ENCODE results near the gene ALLC. TPM values are rescaled to one million over a fixed set of nuclear protein-coding genes. Genes with fewer than 3 reads are reported as not detected.
A peak's percentile ranks its signal among the peaks of the same experiment; 100 is the strongest.

ALLC gene
- total and polyA plus RNA-seq, 4 donors, result 0.09 to 1.4 (median 0.74) TPM

DNA sequence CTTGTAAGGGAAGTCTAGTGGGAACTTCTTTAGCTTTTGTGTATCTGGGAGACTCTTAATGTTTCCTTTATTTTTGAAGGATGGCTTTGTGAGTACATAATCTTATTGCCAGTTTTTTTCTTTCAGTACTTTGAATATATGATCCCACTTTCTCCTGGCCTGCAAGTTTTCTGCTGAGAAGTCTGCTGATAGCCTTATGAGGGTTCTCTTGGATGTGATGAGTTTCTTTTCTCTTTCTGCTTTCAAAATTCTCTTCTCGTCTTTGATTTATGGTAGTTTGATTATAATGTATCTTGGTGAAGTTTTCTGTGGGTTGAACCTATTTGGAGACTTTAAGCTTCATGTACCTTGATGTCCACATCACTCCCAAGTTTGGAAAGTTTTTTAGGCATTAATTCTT lies 35.0 kb upstream of the ALLC start:
- no peaks in the 10 kb centered on the region for H3K27me3 ChIP-seq (ENCODE audit: control insufficient read depth in 4 of 4, insufficient read depth in 4 of 4, low read length in 3 of 4)
- H3K4me3 ChIP-seq (ENCODE audit: low read depth in 1 of 3, low read length in 3 of 3), result no peak overlapping the region
- no peaks in the 10 kb centered on the region for H3K4me1 ChIP-seq (ENCODE audit: control insufficient read depth in 4 of 4, insufficient read depth in 4 of 4, low read length in 3 of 4)
- no peaks in the 10 kb centered on the region for H3K36me3 ChIP-seq (ENCODE audit: control insufficient read depth in 4 of 4, insufficient read depth in 3 of 4, low read depth in 1 of 4, low read length in 3 of 4)
- H3K9ac ChIP-seq (ENCODE audit: low read depth in 1 of 2, low read length in 2 of 2), result no peak overlapping the region
- WGBS, result 80% methylated on average over 1 of the region's 1 CpG
- TF ChIP-seq, protein P1, sequence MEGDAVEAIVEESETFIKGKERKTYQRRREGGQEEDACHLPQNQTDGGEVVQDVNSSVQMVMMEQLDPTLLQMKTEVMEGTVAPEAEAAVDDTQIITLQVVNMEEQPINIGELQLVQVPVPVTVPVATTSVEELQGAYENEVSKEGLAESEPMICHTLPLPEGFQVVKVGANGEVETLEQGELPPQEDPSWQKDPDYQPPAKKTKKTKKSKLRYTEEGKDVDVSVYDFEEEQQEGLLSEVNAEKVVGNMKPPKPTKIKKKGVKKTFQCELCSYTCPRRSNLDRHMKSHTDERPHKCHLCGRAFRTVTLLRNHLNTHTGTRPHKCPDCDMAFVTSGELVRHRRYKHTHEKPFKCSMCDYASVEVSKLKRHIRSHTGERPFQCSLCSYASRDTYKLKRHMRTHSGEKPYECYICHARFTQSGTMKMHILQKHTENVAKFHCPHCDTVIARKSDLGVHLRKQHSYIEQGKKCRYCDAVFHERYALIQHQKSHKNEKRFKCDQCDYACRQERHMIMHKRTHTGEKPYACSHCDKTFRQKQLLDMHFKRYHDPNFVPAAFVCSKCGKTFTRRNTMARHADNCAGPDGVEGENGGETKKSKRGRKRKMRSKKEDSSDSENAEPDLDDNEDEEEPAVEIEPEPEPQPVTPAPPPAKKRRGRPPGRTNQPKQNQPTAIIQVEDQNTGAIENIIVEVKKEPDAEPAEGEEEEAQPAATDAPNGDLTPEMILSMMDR (IDR thresholded peaks at IDR 0.05; ENCODE audit: low read depth, low read length, missing input control), result no peak
- no peak for TF ChIP-seq HNF4A (conservative IDR thresholded peaks at IDR 0.05)
- no peak for TF ChIP-seq HNF4G (IDR thresholded peaks at IDR 0.05)
- TF ChIP-seq GABPA (IDR thresholded peaks at IDR 0.05 in 1 of 2, conservative IDR thresholded peaks at IDR 0.05 in 1 of 2), result no peak
- no peak for TF ChIP-seq FOXA2 (IDR thresholded peaks at IDR 0.05)
- no peak for TF ChIP-seq RXRA (IDR thresholded peaks at IDR 0.05)
- TF ChIP-seq RAD21 (IDR thresholded peaks at IDR 0.05), result no peak
- TF ChIP-seq JUND (IDR thresholded peaks at IDR 0.05), result no peak
- no peak for TF ChIP-seq SP1 (IDR thresholded peaks at IDR 0.05)
- TF ChIP-seq, protein P2, sequence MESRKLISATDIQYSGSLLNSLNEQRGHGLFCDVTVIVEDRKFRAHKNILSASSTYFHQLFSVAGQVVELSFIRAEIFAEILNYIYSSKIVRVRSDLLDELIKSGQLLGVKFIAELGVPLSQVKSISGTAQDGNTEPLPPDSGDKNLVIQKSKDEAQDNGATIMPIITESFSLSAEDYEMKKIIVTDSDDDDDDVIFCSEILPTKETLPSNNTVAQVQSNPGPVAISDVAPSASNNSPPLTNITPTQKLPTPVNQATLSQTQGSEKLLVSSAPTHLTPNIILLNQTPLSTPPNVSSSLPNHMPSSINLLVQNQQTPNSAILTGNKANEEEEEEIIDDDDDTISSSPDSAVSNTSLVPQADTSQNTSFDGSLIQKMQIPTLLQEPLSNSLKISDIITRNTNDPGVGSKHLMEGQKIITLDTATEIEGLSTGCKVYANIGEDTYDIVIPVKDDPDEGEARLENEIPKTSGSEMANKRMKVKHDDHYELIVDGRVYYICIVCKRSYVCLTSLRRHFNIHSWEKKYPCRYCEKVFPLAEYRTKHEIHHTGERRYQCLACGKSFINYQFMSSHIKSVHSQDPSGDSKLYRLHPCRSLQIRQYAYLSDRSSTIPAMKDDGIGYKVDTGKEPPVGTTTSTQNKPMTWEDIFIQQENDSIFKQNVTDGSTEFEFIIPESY (IDR thresholded peaks at IDR 0.05), result no peak
- TF ChIP-seq YY1 (IDR thresholded peaks at IDR 0.05), result no peak
- no peak for TF ChIP-seq NR2F2 (IDR thresholded peaks at IDR 0.05)
- no peak for TF ChIP-seq TAF1 (conservative IDR thresholded peaks at IDR 0.05)
- no peak for TF ChIP-seq MAX (IDR thresholded peaks at IDR 0.05)
- no peak overlapping the region for H3K27ac ChIP-seq (ENCODE audit: low read depth in 1 of 2, low read length in 2 of 2)
- no peaks in the 10 kb centered on the region for H3K9me3 ChIP-seq (ENCODE audit: control insufficient read depth in 4 of 4, low read length in 3 of 4)
- DNase-seq (ENCODE audit: low spot score), result no peak

GRCh38 chr2:3624059-3624794 lies 33.8 kb upstream of the ALLC start:
- no peak for DNase-seq (ENCODE audit: low spot score)
- Histone ChIP-seq H3K27me3 (ENCODE audit: control insufficient read depth in 4 of 4, insufficient read depth in 4 of 4, low read length in 3 of 4) (no peaks in the 10 kb centered on the region), H3K27ac (ENCODE audit: low read depth in 1 of 2, low read length in 2 of 2) (peak overlapping the region in 1 of 2 donors; percentile 25), H3K4me3 (ENCODE audit: low read depth in 1 of 3, low read length in 3 of 3) (no peak overlapping the region), H3K4me1 (ENCODE audit: control insufficient read depth in 4 of 4, insufficient read depth in 4 of 4, low read length in 3 of 4) (no peaks in the 10 kb centered on the region), H3K36me3 (ENCODE audit: control insufficient read depth in 4 of 4, insufficient read depth in 3 of 4, low read depth in 1 of 4, low read length in 3 of 4) (no peaks in the 10 kb centered on the region), H3K9me3 (ENCODE audit: control insufficient read depth in 4 of 4, low read length in 3 of 4) (no peaks in the 10 kb centered on the region), H3K9ac (ENCODE audit: low read depth in 1 of 2, low read length in 2 of 2) (no peak overlapping the region)
- TF ChIP-seq HNF4G (IDR thresholded peaks at IDR 0.05), result no peak
- WGBS, result 84% methylated on average over 4 of the region's 4 CpGs

DNA sequence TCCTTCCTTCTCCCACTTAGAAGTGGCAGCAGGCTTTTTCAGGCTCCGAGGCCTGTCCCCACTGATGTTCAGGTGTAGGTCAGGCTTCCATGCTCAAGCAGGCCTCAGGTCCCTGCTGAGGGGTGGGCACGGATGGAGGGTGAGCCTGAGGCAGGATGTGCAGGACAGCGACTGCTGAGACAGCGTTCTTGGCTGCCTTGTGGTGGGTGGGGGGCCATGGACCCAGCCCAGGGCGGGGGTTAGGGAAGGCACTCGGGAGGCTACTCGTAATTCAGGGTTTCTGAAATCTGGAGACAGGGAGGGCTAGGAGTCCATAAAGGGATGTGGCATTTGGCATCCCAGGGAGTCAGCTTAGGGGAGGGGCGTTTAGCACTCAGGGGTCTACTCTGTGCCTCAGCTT lies 32.8 kb upstream of the ALLC start:
- DNase-seq (ENCODE audit: low spot score), result no peak
- H3K27ac ChIP-seq (ENCODE audit: low read depth in 1 of 2, low read length in 2 of 2), result peak overlapping the region; percentile 25 to 40
- no peaks in the 10 kb centered on the region for H3K36me3 ChIP-seq (ENCODE audit: control insufficient read depth in 4 of 4, insufficient read depth in 3 of 4, low read depth in 1 of 4, low read length in 3 of 4)
- H3K9ac ChIP-seq (ENCODE audit: low read depth in 1 of 2, low read length in 2 of 2), result no peak overlapping the region
- H3K4me3 ChIP-seq (ENCODE audit: low read depth in 1 of 3, low read length in 3 of 3), result no peak overlapping the region
- WGBS, result 90% methylated on average over 8 of the region's 8 CpGs
- H3K27me3 ChIP-seq (ENCODE audit: control insufficient read depth in 4 of 4, insufficient read depth in 4 of 4, low read length in 3 of 4), result no peaks in the 10 kb centered on the region
- no peaks in the 10 kb centered on the region for H3K9me3 ChIP-seq (ENCODE audit: control insufficient read depth in 4 of 4, low read length in 3 of 4)
- H3K4me1 ChIP-seq (ENCODE audit: control insufficient read depth in 4 of 4, insufficient read depth in 4 of 4, low read length in 3 of 4), result no peaks in the 10 kb centered on the region
- TF ChIP-seq EGR1 (IDR thresholded peaks at IDR 0.05; ENCODE audit: low read depth in 2 of 2) (no peak), MAX (IDR thresholded peaks at IDR 0.05) (no peak), RXRA (IDR thresholded peaks at IDR 0.05) (no peak), JUND (IDR thresholded peaks at IDR 0.05) (no peak), FOXA1 (IDR thresholded peaks at IDR 0.05) (no peak), SP1 (IDR thresholded peaks at IDR 0.05) (no peak), HNF4A (conservative IDR thresholded peaks at IDR 0.05) (no peak), YY1 (IDR thresholded peaks at IDR 0.05) (no peak), NR2F2 (IDR thresholded peaks at IDR 0.05) (no peak), FOXA2 (IDR thresholded peaks at IDR 0.05) (no peak), RAD21 (IDR thresholded peaks at IDR 0.05) (no peak)
- TF ChIP-seq, protein P3, sequence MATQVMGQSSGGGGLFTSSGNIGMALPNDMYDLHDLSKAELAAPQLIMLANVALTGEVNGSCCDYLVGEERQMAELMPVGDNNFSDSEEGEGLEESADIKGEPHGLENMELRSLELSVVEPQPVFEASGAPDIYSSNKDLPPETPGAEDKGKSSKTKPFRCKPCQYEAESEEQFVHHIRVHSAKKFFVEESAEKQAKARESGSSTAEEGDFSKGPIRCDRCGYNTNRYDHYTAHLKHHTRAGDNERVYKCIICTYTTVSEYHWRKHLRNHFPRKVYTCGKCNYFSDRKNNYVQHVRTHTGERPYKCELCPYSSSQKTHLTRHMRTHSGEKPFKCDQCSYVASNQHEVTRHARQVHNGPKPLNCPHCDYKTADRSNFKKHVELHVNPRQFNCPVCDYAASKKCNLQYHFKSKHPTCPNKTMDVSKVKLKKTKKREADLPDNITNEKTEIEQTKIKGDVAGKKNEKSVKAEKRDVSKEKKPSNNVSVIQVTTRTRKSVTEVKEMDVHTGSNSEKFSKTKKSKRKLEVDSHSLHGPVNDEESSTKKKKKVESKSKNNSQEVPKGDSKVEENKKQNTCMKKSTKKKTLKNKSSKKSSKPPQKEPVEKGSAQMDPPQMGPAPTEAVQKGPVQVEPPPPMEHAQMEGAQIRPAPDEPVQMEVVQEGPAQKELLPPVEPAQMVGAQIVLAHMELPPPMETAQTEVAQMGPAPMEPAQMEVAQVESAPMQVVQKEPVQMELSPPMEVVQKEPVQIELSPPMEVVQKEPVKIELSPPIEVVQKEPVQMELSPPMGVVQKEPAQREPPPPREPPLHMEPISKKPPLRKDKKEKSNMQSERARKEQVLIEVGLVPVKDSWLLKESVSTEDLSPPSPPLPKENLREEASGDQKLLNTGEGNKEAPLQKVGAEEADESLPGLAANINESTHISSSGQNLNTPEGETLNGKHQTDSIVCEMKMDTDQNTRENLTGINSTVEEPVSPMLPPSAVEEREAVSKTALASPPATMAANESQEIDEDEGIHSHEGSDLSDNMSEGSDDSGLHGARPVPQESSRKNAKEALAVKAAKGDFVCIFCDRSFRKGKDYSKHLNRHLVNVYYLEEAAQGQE (IDR thresholded peaks at IDR 0.05), result no peak
- TF ChIP-seq, protein P2 (IDR thresholded peaks at IDR 0.05), result no peak

Measured in liver (tissue), 9 donors.